Neural cell (in vitro differentiated cells): Measurements from ENCODE around the gene DNAI1.

Experiments used
- CTCF ChIP-seq: fragments of 450-650 bp; IDR thresholded peaks from 2 replicates; pipeline ENCODE4 v1.5.1; 2014; ENCODE audit warnings: antibody characterized with exemption, mild to moderate bottlenecking, moderate library complexity; ENCODE audit not compliant: poor library complexity, severe bottlenecking
- EP300 ChIP-seq: fragments of 450-650 bp; conservative IDR thresholded peaks from 2 replicates; pipeline ENCODE4 v1.6.1; 2014; ENCODE audit warnings: antibody characterized with exemption, mild to moderate bottlenecking, moderate library complexity; ENCODE audit not compliant: poor library complexity, severe bottlenecking
- EZH2 ChIP-seq: fragments of 200-600, 300-800 bp; shearing (Covaris generic), sonication (generic); IDR thresholded peaks from 2 replicates; pipeline ENCODE4 v1.6.1; 2014; ENCODE audit warnings: antibody characterized with exemption, low read length, borderline replicate concordance, mild to moderate bottlenecking; ENCODE audit not compliant: insufficient read depth, poor library complexity, severe bottlenecking
- POLR2AphosphoS5 ChIP-seq: IDR thresholded peaks from 2 replicates; pipeline ENCODE4 v1.6.1; 2012
- RAD21 ChIP-seq: fragments of 450-650 bp; conservative IDR thresholded peaks from 2 replicates; pipeline ENCODE4 v1.6.1; 2014; ENCODE audit warnings: antibody characterized with exemption, mild to moderate bottlenecking, moderate library complexity
- REST ChIP-seq: IDR thresholded peaks from 2 replicates; pipeline ENCODE4 v1.6.1; 2012; ENCODE audit warnings: borderline replicate concordance
- SMC3 ChIP-seq: fragments of 450-650 bp; conservative IDR thresholded peaks from 2 replicates; pipeline ENCODE4 v1.6.1; 2014; ENCODE audit warnings: antibody characterized with exemption, mild to moderate bottlenecking, moderate library complexity; ENCODE audit not compliant: poor library complexity
- TAF1 ChIP-seq: IDR thresholded peaks from 2 replicates; pipeline ENCODE4 v1.6.1; 2012; ENCODE audit warnings: low read depth

GRCh38 chr9:34554211-34555001, 95.8 kb downstream of the DNAI1 start:
- no peak for TF ChIP-seq EP300
- TF ChIP-seq EZH2 = no peak
- TF ChIP-seq POLR2AphosphoS5 = no peak
- no peak for TF ChIP-seq CTCF
- no peak for TF ChIP-seq RAD21
- TF ChIP-seq REST = no peak
- no peak for TF ChIP-seq SMC3
- no peak for TF ChIP-seq TAF1
